NCI-H446 treated with DMSO at 0.1 percent for 48 hours (cell line): ENCODE results near the gene STK32B.

Experiments
- DNase-seq: peaks from one replicate; lab custom pipeline; 2025; lab: John Stamatoyannopoulos, UW

Gene STK32B

GRCh38 chr4:5069901-5070300 lies 18.6 kb downstream of the STK32B start:
- DNase-seq, result no peak

- DNase-seq, result no peak
Measured at GRCh38 chr4:5072948-5073347, 21.7 kb downstream of the STK32B start.

- no peak for DNase-seq
Measured at GRCh38 chr4:5078009-5078408, 26.7 kb downstream of the STK32B start.

DNA sequence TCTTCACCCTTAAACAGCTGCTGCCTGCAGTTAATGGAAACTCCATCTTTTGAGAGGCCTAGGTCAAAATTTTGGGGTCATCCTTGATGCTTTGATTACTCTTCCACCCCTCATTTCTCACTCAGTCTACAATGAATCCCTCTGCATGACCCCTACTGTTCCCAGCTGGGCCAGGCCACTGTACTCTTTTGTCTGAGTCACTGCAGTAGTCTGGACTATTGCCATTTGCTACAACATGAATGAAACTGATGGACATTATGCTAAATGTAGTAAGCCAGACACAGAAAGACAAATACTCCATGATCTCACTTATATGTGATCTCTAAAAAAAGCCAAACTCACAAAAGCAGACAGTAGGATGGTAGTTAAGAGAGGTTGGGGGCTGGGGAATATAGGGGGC lies 28.3 kb downstream of the STK32B start:
- no peak for DNase-seq

- no peak for DNase-seq
Measured at GRCh38 chr4:5081441-5081999, 30.2 kb downstream of the STK32B start.

DNA sequence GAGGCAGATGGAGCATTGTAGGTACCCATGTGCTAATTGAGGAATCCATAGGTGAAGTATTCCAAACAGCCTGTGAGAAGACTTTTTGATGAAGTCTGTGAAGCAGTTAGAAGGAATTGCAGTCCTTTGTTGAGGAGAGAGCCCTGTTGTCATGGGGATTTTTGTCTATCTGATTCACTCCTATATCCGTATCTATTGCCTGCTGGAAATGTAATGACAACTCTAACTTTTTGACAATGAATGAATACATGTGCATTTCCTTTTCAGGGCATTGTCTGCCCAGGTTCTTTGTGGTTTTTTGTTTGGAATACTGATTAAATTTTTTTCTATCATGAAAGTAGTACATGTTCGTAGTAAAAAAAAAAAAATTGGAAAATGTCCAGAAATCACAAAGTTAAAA lies 31.1 kb downstream of the STK32B start:
- no peak for DNase-seq

DNA sequence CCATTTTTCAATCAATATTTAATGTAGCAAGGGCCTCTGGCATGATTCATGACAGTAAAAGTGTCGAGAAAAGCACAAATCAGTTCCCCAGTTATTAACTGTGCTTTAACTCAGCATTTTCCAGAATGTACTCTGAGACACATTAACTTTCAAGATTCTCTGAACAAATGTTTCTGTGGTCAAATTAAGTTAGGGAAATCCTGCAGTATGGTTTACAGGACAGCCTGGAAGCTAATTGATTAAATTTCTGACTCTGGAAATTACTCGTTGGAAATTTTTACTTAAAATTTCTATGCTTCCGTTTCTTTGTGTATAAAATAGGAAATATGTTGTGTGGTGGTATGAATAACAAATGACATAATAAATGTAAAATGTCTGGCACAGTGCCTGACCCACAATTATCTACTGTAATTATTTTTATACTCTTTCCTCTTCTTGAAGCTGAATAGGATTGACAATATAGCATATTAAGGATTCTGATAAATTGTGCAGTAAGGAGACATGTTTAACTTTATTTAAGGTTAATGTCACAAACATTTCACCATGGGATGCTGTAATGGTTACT lies 33.7 kb downstream of the STK32B start:
- DNase-seq, result no peak

DNA sequence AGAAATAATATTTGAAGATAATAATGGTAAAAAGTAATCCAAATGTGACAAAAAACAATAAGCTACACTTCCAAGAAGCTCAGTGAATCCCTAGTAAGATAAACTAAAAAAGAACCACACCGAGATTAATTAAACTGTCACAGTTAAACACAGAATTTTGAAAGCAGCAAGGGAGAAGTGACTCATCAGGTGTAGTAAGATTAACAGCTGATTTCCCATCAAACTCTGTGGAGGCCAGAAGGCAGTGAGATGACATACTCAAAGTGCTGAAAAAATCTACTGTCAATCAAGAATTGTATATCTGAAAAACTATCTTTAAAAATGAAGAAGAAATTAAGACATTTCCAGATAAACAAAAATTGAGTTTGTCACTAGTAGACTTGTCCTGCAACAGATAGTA lies 35.3 kb downstream of the STK32B start:
- DNase-seq, result no peak

- DNase-seq, result no peak
Measured at GRCh38 chr4:5096261-5096660, 45.0 kb downstream of the STK32B start.

DNA sequence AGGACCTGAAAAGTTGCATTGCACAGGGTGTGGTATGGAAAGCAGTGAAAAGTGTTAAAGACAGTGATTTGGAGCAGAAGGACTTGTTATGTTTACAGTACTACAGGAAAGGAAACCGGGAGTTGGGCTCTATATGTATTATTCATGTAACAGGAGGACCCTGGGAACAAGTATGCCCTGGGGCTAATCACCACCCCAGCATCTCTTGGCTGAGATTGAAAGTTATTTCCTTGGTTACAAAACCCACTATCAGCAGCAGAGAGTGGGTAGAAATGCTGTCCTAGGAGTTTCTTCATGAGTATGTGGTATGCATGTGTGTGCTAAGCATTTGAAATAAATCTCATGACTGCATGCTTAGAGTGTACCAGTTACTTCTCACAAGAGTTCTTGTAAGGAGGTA lies 46.9 kb downstream of the STK32B start:
- no peak for DNase-seq

DNA sequence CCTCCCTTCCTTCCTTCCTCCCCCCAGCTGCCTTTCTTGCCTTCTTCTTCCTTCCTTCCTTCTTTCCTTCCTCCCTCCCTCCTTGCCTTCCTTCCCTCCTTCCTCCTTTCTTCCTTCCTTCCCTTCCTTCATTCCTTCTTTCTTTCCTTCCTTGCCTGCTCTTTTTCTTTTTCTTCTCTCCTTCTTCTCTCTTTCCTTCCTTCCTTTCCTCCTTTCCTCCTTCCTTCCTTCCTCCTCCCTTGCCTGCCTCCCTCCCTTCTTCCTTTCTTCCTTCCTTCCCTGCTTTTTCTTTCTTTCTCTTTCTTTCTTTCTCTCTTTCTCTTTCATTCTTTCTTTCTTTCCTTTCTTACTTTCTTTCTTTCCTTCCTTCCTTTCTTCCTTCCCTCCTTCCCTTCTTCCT lies 49.1 kb downstream of the STK32B start:
- DNase-seq, result no peak

DNA sequence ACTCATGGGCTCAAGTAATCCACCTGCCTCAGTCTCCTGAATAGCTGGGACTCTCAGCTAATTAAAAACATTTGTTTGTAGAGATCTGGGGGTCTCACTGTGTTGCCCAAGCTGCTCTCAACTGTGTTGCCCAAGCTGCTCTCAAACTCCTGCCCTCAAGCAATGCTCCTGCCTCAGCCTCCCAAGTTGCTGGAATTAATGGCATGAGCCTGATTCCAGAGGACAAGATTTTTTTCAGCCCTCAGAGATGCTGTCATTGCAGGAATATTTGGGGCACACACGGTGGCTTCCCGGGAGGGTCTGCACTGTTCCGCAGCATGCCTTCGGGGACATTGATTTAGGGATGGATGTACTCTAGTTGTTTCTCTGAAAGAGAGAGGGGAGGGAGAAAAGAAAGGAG lies 49.7 kb downstream of the STK32B start:
- no peak for DNase-seq

DNA sequence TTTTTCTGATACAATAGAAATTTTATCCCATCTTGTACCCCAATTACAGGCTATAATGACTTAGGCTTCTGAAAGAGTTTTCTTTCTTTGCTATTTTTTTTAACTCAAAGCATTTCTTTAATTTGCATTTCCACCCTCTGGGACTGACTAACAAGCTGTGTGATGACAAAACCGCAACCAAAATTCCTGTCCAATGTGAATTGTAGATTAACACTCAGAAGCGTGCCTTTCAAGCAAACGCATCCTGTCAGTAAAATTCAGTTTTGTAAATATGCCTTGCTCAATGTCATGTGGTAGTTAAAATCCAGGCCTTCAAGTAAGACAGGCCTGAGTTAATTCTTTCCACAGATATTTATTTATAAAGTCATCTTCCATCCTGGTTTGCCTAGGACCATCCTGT lies 50.3 kb downstream of the STK32B start:
- no peak for DNase-seq

- DNase-seq, result no peak
Measured at GRCh38 chr4:5110901-5111300, 59.6 kb downstream of the STK32B start.

DNA sequence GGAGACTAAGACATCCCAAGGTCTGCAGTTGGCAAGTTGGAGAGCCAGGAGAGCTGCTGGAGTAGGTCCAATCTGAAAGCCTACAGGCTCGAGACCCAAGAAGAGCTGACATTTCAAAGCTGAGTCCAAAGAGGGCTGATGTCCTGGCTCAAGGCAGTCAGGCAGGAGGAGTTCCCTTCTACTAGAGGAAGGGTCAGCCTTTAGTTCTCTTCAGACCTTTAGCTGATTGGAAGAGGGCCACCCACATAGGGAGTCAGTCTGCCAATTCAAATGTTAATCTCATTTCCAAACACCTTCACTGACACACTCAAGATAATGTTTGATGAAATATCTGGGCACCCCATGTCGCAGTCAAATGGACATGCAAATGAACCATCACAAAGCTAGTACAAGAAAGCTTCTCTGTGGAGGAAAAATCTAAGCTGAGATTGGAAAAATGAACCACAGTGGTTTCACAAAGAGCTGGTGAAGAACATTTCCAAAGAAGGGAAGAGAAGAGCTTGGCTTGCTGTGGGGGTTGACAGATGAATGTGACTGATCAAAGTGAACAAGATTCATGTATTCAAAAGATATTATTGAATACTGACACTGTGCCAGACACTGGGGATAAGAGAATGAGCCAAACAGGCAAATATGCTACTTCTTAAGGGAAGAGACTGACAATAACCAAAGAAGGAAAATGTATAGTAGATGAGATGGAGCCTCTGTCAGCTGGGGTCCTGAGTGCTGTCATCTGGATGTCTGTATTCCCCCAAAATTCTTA lies 61.2 kb downstream of the STK32B start:
- no peak for DNase-seq

DNA sequence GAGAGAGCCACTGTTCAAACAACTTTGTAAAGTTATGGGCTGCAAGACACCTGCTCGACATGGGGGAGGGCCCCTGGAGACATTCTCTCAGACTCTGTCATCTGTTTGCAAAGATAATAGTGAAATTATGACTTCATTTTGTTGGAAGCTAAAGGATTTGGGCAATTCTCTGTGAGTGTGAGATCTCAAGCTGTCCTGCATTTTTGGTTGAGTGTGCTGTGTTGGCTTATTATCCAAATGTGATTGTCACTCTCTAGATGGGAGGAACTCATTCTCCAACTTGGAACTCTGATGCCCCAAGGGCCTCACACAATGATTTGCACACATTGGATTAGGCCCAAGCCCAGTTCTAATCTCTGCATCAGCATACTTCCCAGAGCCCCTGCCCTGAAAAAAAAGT lies 63.7 kb downstream of the STK32B start:
- no peak for DNase-seq

- DNase-seq, result no peak
Measured at GRCh38 chr4:5118091-5118786, 67.0 kb downstream of the STK32B start.

DNA sequence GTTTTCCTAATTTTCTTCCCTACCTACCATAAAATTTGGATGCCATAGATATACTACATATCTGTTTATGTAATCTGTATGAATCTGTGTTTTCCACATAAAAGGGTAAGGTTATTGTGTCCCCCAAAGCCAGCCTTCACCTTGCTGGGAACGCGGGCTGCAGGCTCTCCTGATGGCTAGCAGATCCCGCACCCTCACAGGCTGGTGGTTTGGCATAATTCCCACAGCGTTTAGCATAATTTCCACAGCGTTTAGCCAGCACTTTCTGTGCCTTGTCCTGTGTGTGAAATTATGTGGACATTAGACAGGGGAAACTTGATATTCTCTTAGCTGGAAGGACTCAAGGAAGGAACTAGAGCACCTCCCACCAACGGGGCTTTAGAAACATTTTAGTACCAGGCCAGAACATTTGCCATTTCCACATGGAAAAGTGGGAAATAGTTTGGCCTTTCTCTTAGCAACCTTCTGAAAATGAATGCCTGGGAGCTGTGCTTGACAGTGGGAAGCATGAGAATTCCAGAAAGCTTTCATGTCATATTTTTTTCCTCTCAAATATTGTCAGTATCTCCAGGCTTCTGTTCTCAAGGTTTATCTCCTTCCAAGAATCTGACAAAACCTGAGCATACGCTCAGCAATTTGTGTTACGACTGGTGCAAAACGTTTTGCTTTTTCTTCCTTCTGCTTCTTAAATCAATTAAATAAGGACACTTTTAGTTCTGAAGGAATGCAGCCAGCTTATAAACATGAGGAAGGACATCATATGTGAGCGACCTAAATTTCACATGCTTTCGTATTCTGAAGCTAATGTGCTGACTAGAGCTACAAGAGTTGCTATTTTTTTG lies 67.9 kb downstream of the STK32B start:
- DNase-seq, result no peak

GRCh38 chr4:5120067-5120466 lies 68.8 kb downstream of the STK32B start:
- no peak for DNase-seq

DNA sequence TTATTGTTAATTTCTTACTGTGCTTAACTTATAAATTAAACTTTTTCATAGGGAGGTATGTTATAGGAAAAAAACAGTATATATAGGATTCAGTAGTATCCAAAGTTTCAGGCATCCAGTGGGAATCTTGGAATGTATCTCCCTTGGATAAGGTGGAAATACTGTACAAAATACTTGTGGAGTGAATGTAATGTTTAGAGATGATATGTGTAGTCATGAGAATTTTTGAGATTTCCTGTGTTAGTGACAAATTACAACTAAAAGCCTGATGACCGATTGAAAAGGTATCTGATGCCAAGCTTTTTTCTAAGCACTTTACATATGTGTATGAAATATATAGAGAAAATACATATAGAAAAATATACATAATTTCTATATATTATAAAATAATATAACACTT lies 69.2 kb downstream of the STK32B start:
- DNase-seq, result no peak

GRCh38 chr4:5122114-5122513 lies 70.8 kb downstream of the STK32B start:
- DNase-seq, result no peak

DNA sequence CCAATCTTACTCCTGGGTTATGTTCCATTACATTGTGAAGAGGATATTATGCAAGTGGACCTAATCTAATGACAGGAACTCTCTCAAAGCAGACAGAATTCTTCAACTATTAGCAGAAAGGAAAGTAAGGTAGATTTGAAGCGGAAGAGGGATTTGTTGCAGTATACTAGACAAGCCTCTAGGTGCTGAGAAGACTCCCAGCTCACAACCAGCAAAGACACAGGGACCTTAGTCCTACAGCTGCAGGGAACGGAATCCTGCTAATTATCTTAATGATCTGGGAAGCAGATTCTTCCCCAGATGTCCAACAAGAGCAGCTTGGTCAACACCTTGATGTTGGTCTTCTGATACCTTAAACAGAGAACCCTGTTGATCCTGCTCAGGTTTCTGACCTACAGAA lies 73.6 kb downstream of the STK32B start:
- no peak for DNase-seq
